Endothelial cell (in vitro differentiated cells): Measurements from ENCODE around the gene FAM177A1. TPM values are rescaled to one million over a fixed set of nuclear protein-coding genes. Genes with fewer than 3 reads are reported as not detected.
"Not testable (repeated sequence)": the region's sequence is repeated elsewhere in the genome, so short reads cannot be mapped to it uniquely, and the experiment has no call there.

Experiments used
- DNase-seq: peaks from one replicate; pipeline ENCODE4 v3.0.0; 2021; ENCODE audit warnings: low spot score
- H3K27ac Mint-ChIP-seq: one replicate; pipeline ENCODE4 v1.8.0; 2021; ENCODE audit warnings: mixed read lengths, inconsistent platforms; ENCODE audit not compliant: unreplicated experiment
- H3K27me3 Mint-ChIP-seq: one replicate; pipeline ENCODE4 v1.8.0; 2021; ENCODE audit warnings: mild to moderate bottlenecking, moderate library complexity, mixed read lengths, inconsistent platforms; ENCODE audit not compliant: unreplicated experiment
- H3K36me3 Mint-ChIP-seq: one replicate; pipeline ENCODE4 v1.8.0; 2021; ENCODE audit warnings: mild to moderate bottlenecking, low read depth, mixed read lengths, inconsistent platforms; ENCODE audit not compliant: unreplicated experiment
- H3K4me1 Mint-ChIP-seq: one replicate; pipeline ENCODE4 v1.8.0; 2021; ENCODE audit warnings: mild to moderate bottlenecking, mixed read lengths, inconsistent platforms; ENCODE audit not compliant: unreplicated experiment
- H3K4me3 Mint-ChIP-seq: one replicate; pipeline ENCODE4 v1.8.0; 2021; ENCODE audit warnings: mild to moderate bottlenecking, mixed read lengths, inconsistent platforms; ENCODE audit not compliant: unreplicated experiment
- H3K9me3 Mint-ChIP-seq: one replicate; pipeline ENCODE4 v1.8.0; 2021; ENCODE audit warnings: mixed read lengths, inconsistent platforms; ENCODE audit not compliant: unreplicated experiment
- total RNA-seq: library from RNA; stranded (reverse); fragmentation: NEBNext Ultra II Directional; extraction: Animal tissue kit (Norgen Biotek cat#: 25700); gene quantifications from one replicate; pipeline ENCODE4 v1.2.1, GENCODE V29; 2021; ENCODE audit not compliant: unreplicated experiment
- TF ChIP-seq, protein P1 (sequence below): fragments of 200-600 bp; sonication (generic); IDR thresholded peaks from one replicate; pipeline ENCODE4 v1.5.0; 2021; ENCODE audit warnings: antibody characterized with exemption; ENCODE audit not compliant: unreplicated experiment

Gene FAM177A1
- total RNA-seq, 1 donor from 2014 or later = 25.6 TPM

DNA sequence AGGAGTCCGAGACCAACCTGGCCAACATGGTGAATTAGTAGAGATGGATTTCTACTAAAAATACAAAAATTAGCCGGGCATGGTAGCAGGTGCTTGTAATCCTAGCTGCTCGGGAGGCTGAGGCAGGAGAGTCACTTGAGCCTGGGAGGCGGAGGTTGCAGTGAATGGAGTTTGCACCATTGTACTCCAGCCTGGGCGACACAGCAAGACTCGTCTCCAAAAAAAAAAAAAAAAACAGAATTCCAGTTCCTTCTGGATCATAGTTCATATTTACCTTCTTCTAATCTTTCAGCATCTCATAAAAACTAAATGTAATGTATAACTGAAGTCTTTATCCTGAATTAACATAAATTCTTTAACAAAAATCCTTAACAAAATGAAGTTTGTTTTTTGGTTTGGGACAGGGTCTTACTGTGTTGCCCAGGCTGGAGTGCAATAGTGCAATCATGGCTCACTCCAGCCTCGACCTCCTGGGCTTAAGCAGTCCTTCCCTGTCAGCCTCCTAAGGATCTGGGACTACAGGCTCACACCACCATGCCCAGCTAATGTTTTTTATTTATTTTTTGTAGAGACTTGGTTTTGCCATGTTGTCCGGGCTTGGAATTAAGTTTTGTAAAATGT lies 37.6 kb downstream of the FAM177A1 start:
- TF ChIP-seq, protein P1, sequence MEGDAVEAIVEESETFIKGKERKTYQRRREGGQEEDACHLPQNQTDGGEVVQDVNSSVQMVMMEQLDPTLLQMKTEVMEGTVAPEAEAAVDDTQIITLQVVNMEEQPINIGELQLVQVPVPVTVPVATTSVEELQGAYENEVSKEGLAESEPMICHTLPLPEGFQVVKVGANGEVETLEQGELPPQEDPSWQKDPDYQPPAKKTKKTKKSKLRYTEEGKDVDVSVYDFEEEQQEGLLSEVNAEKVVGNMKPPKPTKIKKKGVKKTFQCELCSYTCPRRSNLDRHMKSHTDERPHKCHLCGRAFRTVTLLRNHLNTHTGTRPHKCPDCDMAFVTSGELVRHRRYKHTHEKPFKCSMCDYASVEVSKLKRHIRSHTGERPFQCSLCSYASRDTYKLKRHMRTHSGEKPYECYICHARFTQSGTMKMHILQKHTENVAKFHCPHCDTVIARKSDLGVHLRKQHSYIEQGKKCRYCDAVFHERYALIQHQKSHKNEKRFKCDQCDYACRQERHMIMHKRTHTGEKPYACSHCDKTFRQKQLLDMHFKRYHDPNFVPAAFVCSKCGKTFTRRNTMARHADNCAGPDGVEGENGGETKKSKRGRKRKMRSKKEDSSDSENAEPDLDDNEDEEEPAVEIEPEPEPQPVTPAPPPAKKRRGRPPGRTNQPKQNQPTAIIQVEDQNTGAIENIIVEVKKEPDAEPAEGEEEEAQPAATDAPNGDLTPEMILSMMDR = no peak
- Mint-ChIP-seq H3K27me3 (peaks cover 1% of the 10 kb centered on the region), H3K27ac (no peak overlapping the region), H3K4me1 (no peaks in the 10 kb centered on the region), H3K9me3 (no peaks in the 10 kb centered on the region), H3K36me3 (peaks cover 13% of the 10 kb centered on the region), H3K4me3 (no peak overlapping the region)
- no peak for DNase-seq

DNA sequence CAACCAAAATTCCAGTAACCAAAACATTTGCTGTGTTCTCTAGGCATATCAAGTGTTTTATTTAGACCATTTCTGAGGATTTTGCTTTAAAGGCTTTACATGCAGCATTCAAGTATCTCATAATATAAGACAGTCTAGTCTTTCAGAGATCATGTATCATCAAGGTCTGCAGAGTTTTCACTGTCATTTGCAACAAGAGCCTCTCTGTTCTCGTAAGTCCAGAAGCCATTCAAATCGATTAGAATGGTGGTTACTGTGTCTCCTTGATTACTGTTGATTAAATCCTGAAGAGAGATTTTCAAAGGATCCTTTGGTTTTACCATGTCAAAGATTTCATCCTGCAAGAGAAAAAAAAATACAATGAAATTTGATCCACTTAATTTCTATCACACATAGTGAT lies 39.4 kb downstream of the FAM177A1 start:
- Mint-ChIP-seq H3K4me1 (no peaks in the 10 kb centered on the region), H3K9me3 (no peaks in the 10 kb centered on the region), H3K27me3 (peaks cover 1% of the 10 kb centered on the region)

DNA sequence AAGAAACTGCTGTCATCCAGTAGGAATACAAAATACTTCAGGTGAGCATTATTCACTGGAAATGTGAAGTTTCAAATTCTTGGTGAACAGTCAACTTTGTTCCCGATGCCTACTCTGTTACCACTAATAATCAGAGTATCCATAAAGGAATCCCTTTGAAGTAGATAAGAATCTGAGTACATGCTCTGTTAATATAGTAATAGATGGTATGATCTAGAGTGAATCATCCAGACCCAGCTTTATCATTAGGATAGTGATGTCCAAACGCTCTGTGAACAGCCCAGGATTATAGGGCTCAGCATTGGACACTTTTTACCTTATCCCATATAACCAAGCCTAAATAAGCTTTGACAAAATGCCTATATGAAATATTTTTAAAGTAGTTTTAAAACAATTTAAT lies 42.4 kb downstream of the FAM177A1 start:
- Mint-ChIP-seq H3K4me1 (no peaks in the 10 kb centered on the region), H3K9me3 (no peaks in the 10 kb centered on the region), H3K27me3 (peaks cover 1% of the 10 kb centered on the region), H3K4me3 (no peak overlapping the region), H3K27ac (no peak overlapping the region), H3K36me3 (peaks cover 13% of the 10 kb centered on the region)
- DNase-seq = no peak
- TF ChIP-seq, protein P1 = no peak

More for the DNA sequence above, 39.4 kb downstream of the FAM177A1 start:
- Mint-ChIP-seq H3K4me3 (no peak overlapping the region), H3K27ac (no peak overlapping the region), H3K36me3 (peaks cover 13% of the 10 kb centered on the region)
- TF ChIP-seq, protein P1 = no peak
- no peak for DNase-seq

DNA sequence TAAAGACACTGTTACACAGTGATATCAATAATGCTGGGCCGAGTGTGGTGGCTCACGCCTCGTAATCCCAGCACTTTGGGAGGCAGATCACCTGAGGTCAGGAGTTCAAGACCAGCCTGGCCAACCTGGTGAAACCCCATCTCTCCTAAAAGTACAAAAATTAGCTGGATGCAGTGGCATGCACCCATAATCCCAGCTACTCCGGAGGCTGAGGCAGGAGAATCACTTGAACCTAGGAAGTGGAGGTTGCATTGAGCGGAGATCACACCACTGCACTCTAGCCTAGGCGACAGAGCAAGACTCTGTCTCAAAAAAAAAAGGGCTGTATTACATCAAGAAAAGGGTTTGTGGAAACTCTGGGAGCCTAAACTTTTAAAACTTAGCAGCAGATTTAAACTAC lies 48.6 kb downstream of the FAM177A1 start:
- not testable (repeated sequence) for H3K9me3 Mint-ChIP-seq, H3K27ac Mint-ChIP-seq, H3K4me1 Mint-ChIP-seq, H3K27me3 Mint-ChIP-seq, DNase-seq, H3K4me3 Mint-ChIP-seq
- H3K36me3 Mint-ChIP-seq = peaks cover 11% of the 10 kb centered on the region

DNA sequence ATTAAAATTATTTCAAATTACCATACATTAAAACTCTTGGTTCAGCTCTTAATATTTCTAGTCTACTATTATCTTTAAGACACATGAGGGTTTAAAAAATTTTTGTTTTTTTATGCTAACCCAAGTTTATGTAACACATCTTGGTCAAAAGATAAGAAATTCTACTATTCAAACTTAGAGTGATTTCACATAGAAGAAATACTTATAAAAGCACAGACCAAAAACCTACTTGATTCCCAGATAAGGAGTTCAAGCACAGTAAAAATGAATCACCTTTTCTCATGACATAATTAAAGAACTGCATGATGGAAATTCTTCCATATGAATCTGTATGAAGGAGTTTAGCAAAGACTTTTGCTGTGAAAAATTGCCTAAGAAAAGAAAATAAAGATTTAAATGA lies 61.8 kb downstream of the FAM177A1 start:
- Mint-ChIP-seq H3K4me3 (no peak overlapping the region), H3K36me3 (peaks cover 43% of the 10 kb centered on the region), H3K27ac (no peak overlapping the region), H3K4me1 (no peaks in the 10 kb centered on the region), H3K27me3 (no peaks in the 10 kb centered on the region), H3K9me3 (no peaks in the 10 kb centered on the region)
- TF ChIP-seq, protein P1 = no peak
- DNase-seq = no peak
